HepG2 (cell line): ENCODE data around the gene TIRAP. TPM values are rescaled to one million over a fixed set of nuclear protein-coding genes. Genes with fewer than 3 reads are reported as not detected.

Experiments
- ATAC-seq: fragments of 200-7000 bp; cut with Tn5 transposase; 3 replicates; pipeline ENCODE4 v1.9.1; 2020; ENCODE audit warnings: mild to moderate bottlenecking, moderate library complexity
- BruUV-seq: library from RNA; stranded (reverse); fragments of 400-500 nt; replicated peaks from 2 replicates; lab custom pipeline; 2021; lab: Mats Ljungman, UMichigan
- CTCF ChIA-PET: fragments of 300-600 bp; formaldehyde crosslinking; extraction: SDS; loops from one replicate; lab custom pipeline; 2021; ENCODE audit warnings: low total read pairs, inconsistent platforms, low intra/inter-chr PET ratio; lab: Yijun Ruan, JAX
- POLR2A ChIA-PET: fragments of 350-600 bp; sonication (Branson Sonifier 250); formaldehyde crosslinking; loops from one replicate; lab custom pipeline; 2020; ENCODE audit warnings: antibody characterized with exemption, inconsistent platforms; lab: Yijun Ruan, JAX
- DNase-seq: peaks from one replicate; pipeline ENCODE4 v3.0.0-alpha.2; 2015; ENCODE audit warnings: low spot score
- FAIRE-seq: peaks from 3 replicates; lab custom pipeline; 2011; peaks lifted over from hg19 to GRCh38; lab: Jason Lieb, UNC
- H2AFZ ChIP-seq: one replicate; pipeline ENCODE4 v1.6.1; 2011; ENCODE audit warnings: low read length, inconsistent platforms
- H3K27ac ChIP-seq: fragments of 300-600 bp; 3 replicates; pipeline ENCODE4 v1.8.0; 2011; ENCODE audit warnings: mixed run types, mild to moderate bottlenecking, mixed read lengths, low read length, inconsistent platforms; ENCODE audit not compliant: insufficient read depth; ENCODE audit errors: extremely low read length
- H3K27me3 ChIP-seq, 2 experiments: fragments of 200-600 bp in 1 of 2; 2 replicates in 1 of 2; 3 replicates in 1 of 2; pipeline versions ENCODE4 v1.6.0 to v1.8.0; 2011; ENCODE audit warnings: low read length in 2 of 2, mild to moderate bottlenecking in 2 of 2, moderate library complexity in 2 of 2, inconsistent platforms in 1 of 2; ENCODE audit not compliant: insufficient read depth in 2 of 2, control insufficient read depth in 1 of 2
- H3K36me3 ChIP-seq, 2 experiments: fragments of 200-600 bp in 1 of 2; replicated peaks in 1 of 2; 2 replicates in 1 of 2; 3 replicates in 1 of 2; pipeline versions ENCODE4 v1.5.1 to v1.8.0; 2011; ENCODE audit warnings: low read length in 2 of 2, inconsistent platforms in 1 of 2; ENCODE audit not compliant: insufficient read depth in 2 of 2, control insufficient read depth in 1 of 2
- H3K4me1 ChIP-seq: 2 replicates; pipeline ENCODE4 v1.5.1; 2012; ENCODE audit warnings: low read length, inconsistent platforms; ENCODE audit not compliant: insufficient read depth
- H3K4me2 ChIP-seq: 2 replicates; pipeline ENCODE4 v1.6.0; 2011; ENCODE audit warnings: low read depth, low read length, inconsistent platforms
- H3K4me3 ChIP-seq, 3 experiments: fragments of 200-600 bp in 1 of 3; sonication (generic), shearing (Covaris generic) in 1 of 3; replicated peaks in 1 of 3; 2 replicates each; pipeline ENCODE4 v1.5.1; 2011 to 2016; ENCODE audit warnings: low read length in 3 of 3, inconsistent platforms in 2 of 3, low read depth in 2 of 3, mild to moderate bottlenecking in 2 of 3, control low read depth in 1 of 3, mixed read lengths in 1 of 3; ENCODE audit not compliant: insufficient read depth in 1 of 3
- H3K79me2 ChIP-seq: one replicate; pipeline ENCODE4 v1.6.1; 2011; ENCODE audit warnings: low read length, inconsistent platforms; ENCODE audit not compliant: insufficient read depth
- H3K9ac ChIP-seq: 2 replicates; pipeline ENCODE4 v1.6.0; 2011; ENCODE audit warnings: mild to moderate bottlenecking, low read depth, low read length, inconsistent platforms; ENCODE audit not compliant: insufficient read depth
- H3K9me3 ChIP-seq: 2 replicates; pipeline ENCODE4 v1.5.1; 2012; ENCODE audit warnings: mild to moderate bottlenecking, low read length
- H4K20me1 ChIP-seq: 2 replicates; pipeline ENCODE4 v1.6.0; 2011; ENCODE audit warnings: inconsistent platforms, mild to moderate bottlenecking, low read length, moderate library complexity; ENCODE audit not compliant: insufficient read depth
- AHR ChIP-seq: IDR thresholded peaks from 2 replicates; pipeline ENCODE4 v1.6.1; 2018; ENCODE audit warnings: missing genetic modification reagents, missing compliant biosample characterization
- ARHGAP35 ChIP-seq: sonication (generic); formaldehyde crosslinking; IDR thresholded peaks from 2 replicates; pipeline ENCODE4 v1.9.0; 2022; ENCODE audit warnings: mild to moderate bottlenecking, inconsistent platforms, moderate library complexity, missing genetic modification reagents, borderline replicate concordance
- ARID4A ChIP-seq: sonication (generic); formaldehyde crosslinking; IDR thresholded peaks from 2 replicates; pipeline ENCODE4 v1.5.0; 2020; ENCODE audit warnings: mild to moderate bottlenecking, missing genetic modification reagents, borderline replicate concordance
- EED ChIP-seq: sonication (generic); formaldehyde crosslinking; IDR thresholded peaks from 2 replicates; pipeline ENCODE4 v1.5.0; 2020; ENCODE audit warnings: mild to moderate bottlenecking, missing genetic modification reagents
- PHB2 ChIP-seq: fragments of 450-650 bp; IDR thresholded peaks from 2 replicates; pipeline ENCODE4 v1.6.1; 2018; ENCODE audit not compliant: partially characterized antibody
- PRDM15 ChIP-seq: sonication (generic); formaldehyde crosslinking; IDR thresholded peaks from 2 replicates; pipeline ENCODE4 v1.4.0; 2020; ENCODE audit warnings: missing genetic modification reagents
- PTBP1 ChIP-seq: fragments of 200-400 bp; formaldehyde crosslinking; IDR thresholded peaks from 2 replicates; pipeline ENCODE4 v1.6.1; 2018; ENCODE audit warnings: low read length, low read depth; ENCODE audit not compliant: poor library complexity, severe bottlenecking
- RAD21 ChIP-seq: fragments of 450-650 bp; formaldehyde crosslinking; IDR thresholded peaks from 2 replicates; pipeline ENCODE4 v1.5.0; 2020; ENCODE audit warnings: mild to moderate bottlenecking
- RFX1 ChIP-seq: fragments of 450-650 bp; IDR thresholded peaks from 2 replicates; pipeline ENCODE4 v1.6.1; 2017
- RFX5 ChIP-seq: IDR thresholded peaks from 2 replicates; pipeline ENCODE4 v1.6.1; 2011; ENCODE audit warnings: low read depth, low read length, improper control_type of control experiment
- SP1 ChIP-seq, 2 experiments: fragments of 450-650 bp in 1 of 2; sonication (generic) in 1 of 2; formaldehyde crosslinking in 1 of 2; IDR thresholded peaks; 2 replicates each; pipeline versions ENCODE4 v1.4.0 to v1.6.1; 2016 to 2020; ENCODE audit warnings: missing genetic modification reagents in 1 of 2
- SP4 ChIP-seq: sonication (generic); formaldehyde crosslinking; IDR thresholded peaks from 2 replicates; pipeline ENCODE4 v1.8.1; 2023; ENCODE audit warnings: mild to moderate bottlenecking, missing genetic modification reagents
- SSRP1 ChIP-seq: IDR thresholded peaks from 2 replicates; pipeline ENCODE4 v1.6.1; 2016; ENCODE audit warnings: control low read depth
- TFDP1 ChIP-seq: IDR thresholded peaks from 2 replicates; pipeline ENCODE4 v1.6.1; 2016; ENCODE audit warnings: missing compliant biosample characterization, missing genetic modification reagents, borderline replicate concordance
- ZNF136 ChIP-seq: sonication (generic); formaldehyde crosslinking; IDR thresholded peaks from 2 replicates; pipeline ENCODE4 v1.8.1; 2022; ENCODE audit warnings: low read depth, mild to moderate bottlenecking, moderate library complexity, missing genetic modification reagents
- ZNF207 ChIP-seq: fragments of 450-650 bp; IDR thresholded peaks from 2 replicates; pipeline ENCODE4 v1.6.1; 2016; ENCODE audit warnings: antibody characterized with exemption, borderline replicate concordance
- ZNF30 ChIP-seq: sonication (generic); formaldehyde crosslinking; IDR thresholded peaks from 2 replicates; pipeline ENCODE4 v1.5.0; 2020; ENCODE audit warnings: mild to moderate bottlenecking, missing genetic modification reagents
- ZNF674 ChIP-seq: sonication (generic); formaldehyde crosslinking; IDR thresholded peaks from 2 replicates; pipeline ENCODE4 v1.5.0; 2020; ENCODE audit warnings: low read depth, mild to moderate bottlenecking, missing genetic modification reagents
- WGBS: methylation state at CpG from one replicate; pipeline ENCODE4 v1.1.6; 2017; ENCODE audit warnings: low lambda C conversion rate; 5-methylcytosine and 5-hydroxymethylcytosine counted together
- in situ Hi-C: cut with HindIII; loops from 2 replicates; pipeline ENCODE4 v1.10.0; 2017; ENCODE audit warnings: low pct_unique_long_range_greater_than_20kb; ENCODE audit not compliant: extremely low pct_ligation_motif_present
- intact Hi-C: fragments of 100-400 bp; cut with micrococcal nuclease; formaldehyde crosslinking; loops from one replicate; pipeline ENCODE4 v1.10.0; 2022; ENCODE audit not compliant: unreplicated experiment
- polyA plus RNA-seq, 8 experiments: library from polyadenylated mRNA; depleted of rRNA in 3 of 8; stranded (reverse) in 7 of 8; unstranded in 1 of 8; fragments of >200 nt; fragmentation: Illumina TruSeq in 4 of 8; extraction: Trizol in 4 of 8; gene quantifications; 2 replicates each; pipeline versions ENCODE4 v1.2.1 to v1.2.3, GENCODE V29; 2011 to 2016; ENCODE audit warnings: low read depth in 4 of 8, missing spikeins in 1 of 8, mixed read lengths in 1 of 8; ENCODE audit not compliant: insufficient read depth in 1 of 8
- total RNA-seq, 5 experiments: library from RNA; depleted of rRNA; stranded (reverse); fragments of >200 nt; fragmentation: Illumina TruSeq; extraction: Trizol; gene quantifications; 2 replicates each; pipeline ENCODE4 v1.2.3, GENCODE V29; 2016; ENCODE audit warnings: low read depth in 1 of 5

The TIRAP gene
- total and polyA plus RNA-seq, 2 of the 13 experiments (the other 11 are each of a cell fraction or from before 2014, with no cell fraction given), result 5.4 to 5.7 TPM

GRCh38 chr11:126317432-126317755 lies 34.5 kb downstream of the TIRAP start:
- Histone ChIP-seq H3K4me1 (no peaks in the 10 kb centered on the region), H3K4me2 (no peak overlapping the region), H3K9me3 (no peaks in the 10 kb centered on the region), H3K9ac (no peak overlapping the region), H3K4me3 (no peak overlapping the region), H2AFZ (no peak overlapping the region), H3K79me2 (no peaks in the 10 kb centered on the region), H3K36me3 (no peaks in the 10 kb centered on the region), H3K27ac (no peak overlapping the region), H4K20me1 (no peaks in the 10 kb centered on the region), H3K27me3 (no peaks in the 10 kb centered on the region)
- in situ Hi-C loops, result no loop called here
- ChIA-PET CTCF (no interaction called here), POLR2A (no interaction called here)
- 88% methylated on average over 1 of the region's 1 CpG for WGBS
- DNase-seq, result no peak
- no TSS peak for BruUV-seq
- no peak for ATAC-seq
- TF ChIP-seq SSRP1 (CRISPR knock-in tag) (no peak), PRDM15 (CRISPR knock-in tag) (no peak), ZNF30 (CRISPR knock-in tag) (no peak), SP4 (no peak), ZNF136 (no peak), RFX1 (no peak), ARID4A (CRISPR knock-in tag) (no peak), ZNF207 (no peak), ARHGAP35 (CRISPR knock-in tag) (no peak), AHR (no peak), TFDP1 (CRISPR knock-in tag) (no peak), PHB2 (no peak), RAD21 (CRISPR knock-in tag) (no peak), PTBP1 (no peak), SP1 (IDR thresholded peaks at IDR 0.05) (no peak), SP1 (CRISPR knock-in tag; IDR thresholded peaks at IDR 0.05) (no peak), EED (CRISPR knock-in tag) (no peak), RFX5 (no peak), ZNF674 (CRISPR knock-in tag) (no peak)
- no peak for FAIRE-seq
- intact Hi-C loops, result no loop called here
